ENCODE data around the gene TUBE1. TPM values are rescaled to one million over a fixed set of nuclear protein-coding genes. Genes with fewer than 3 reads are reported as not detected.
A peak's percentile ranks its signal among the peaks of the same experiment; 100 is the strongest.

Gene TUBE1
- total RNA-seq, 2 experiments from 2014 or later = 27.6 to 28.2 TPM

- Mint-ChIP-seq H3K36me3 (no peaks in the 10 kb centered on the region), H3K9me3 (peaks cover 6% of the 10 kb centered on the region), H3K27me3 (peaks cover 6% of the 10 kb centered on the region), H3K27ac (no peak overlapping the region), H3K4me1 (no peaks in the 10 kb centered on the region), H3K4me3 (no peak overlapping the region)
- ATAC-seq (ENCODE audit: low read depth) (no peak), DNase-seq (no peak)
- POLR2A ChIA-PET = no interaction called here
Observed at GRCh38 chr6:112100561-112100960, 13.3 kb upstream of the TUBE1 start.

- H3K4me1 Mint-ChIP-seq = no peaks in the 10 kb centered on the region
- no peaks in the 10 kb centered on the region for H3K36me3 Mint-ChIP-seq
- DNase-seq = no peak
- no peak for ATAC-seq (ENCODE audit: low read depth)
- peaks cover 8% of the 10 kb centered on the region for H3K27me3 Mint-ChIP-seq
- POLR2A ChIA-PET = no interaction called here
- H3K27ac Mint-ChIP-seq = no peak overlapping the region
- H3K4me3 Mint-ChIP-seq = no peak overlapping the region
- H3K9me3 Mint-ChIP-seq = no peaks in the 10 kb centered on the region
Observed at GRCh38 chr6:112096901-112097300, 9.6 kb upstream of the TUBE1 start.

- Mint-ChIP-seq H3K27me3 (peaks cover 28% of the 10 kb centered on the region), H3K36me3 (peaks cover 3% of the 10 kb centered on the region), H3K4me1 (peaks cover 3% of the 10 kb centered on the region), H3K9me3 (no peaks in the 10 kb centered on the region), H3K4me3 (no peak overlapping the region), H3K27ac (no peak overlapping the region)
- no peak for ATAC-seq (ENCODE audit: low read depth)
- POLR2A ChIA-PET = interaction anchor here (0.8 to 2.0 kb wide), 7 partner anchors 14 to 829 kb away, joined by 3 to 10 read pairs (median 6); partner anchors contain the start of genes REV3L and TRAF3IP2
- no peak for DNase-seq
Observed at GRCh38 chr6:112087916-112088315, 634 bp upstream of the TUBE1 start.

GRCh38 chr6:112086744-112087135 lies 542 bp downstream of the TUBE1 start:
- H3K36me3 Mint-ChIP-seq = peaks cover 4% of the 10 kb centered on the region
- no peak overlapping the region for H3K4me3 Mint-ChIP-seq
- peaks cover 3% of the 10 kb centered on the region for H3K4me1 Mint-ChIP-seq
- H3K27ac Mint-ChIP-seq = no peak overlapping the region
- ATAC-seq (ENCODE audit: low read depth) = peak; percentile 8
- no peaks in the 10 kb centered on the region for H3K9me3 Mint-ChIP-seq
- DNase-seq = no peak
- peaks cover 24% of the 10 kb centered on the region for H3K27me3 Mint-ChIP-seq
- POLR2A ChIA-PET = interaction anchor here (1.1 to 2.0 kb wide), 6 partner anchors 13 to 828 kb away, joined by 3 to 10 read pairs (median 6); partner anchors contain the start of genes REV3L and TRAF3IP2

- Mint-ChIP-seq H3K27ac (no peak overlapping the region), H3K27me3 (peaks cover 16% of the 10 kb centered on the region), H3K4me3 (peak overlapping the region; percentile 9), H3K4me1 (peaks cover 3% of the 10 kb centered on the region), H3K36me3 (peaks cover 4% of the 10 kb centered on the region), H3K9me3 (no peaks in the 10 kb centered on the region)
- ATAC-seq (ENCODE audit: low read depth) (no peak), DNase-seq (no peak)
- POLR2A ChIA-PET = interaction anchor here (0.6 kb wide), 1 partner anchor 826 kb away, joined by 3 read pairs; a partner anchor contains a TSS
Observed at GRCh38 chr6:112085286-112086065, 1.8 kb downstream of the TUBE1 start.

GRCh38 chr6:112081569-112081968 lies 5.7 kb downstream of the TUBE1 start:
- Mint-ChIP-seq H3K4me3 (no peak overlapping the region), H3K9me3 (no peaks in the 10 kb centered on the region), H3K27ac (no peak overlapping the region), H3K36me3 (peaks cover 6% of the 10 kb centered on the region), H3K4me1 (peaks cover 3% of the 10 kb centered on the region), H3K27me3 (no peaks in the 10 kb centered on the region)
- no peak for ATAC-seq (ENCODE audit: low read depth)
- no peak for DNase-seq
- POLR2A ChIA-PET = no interaction called here

DNA sequence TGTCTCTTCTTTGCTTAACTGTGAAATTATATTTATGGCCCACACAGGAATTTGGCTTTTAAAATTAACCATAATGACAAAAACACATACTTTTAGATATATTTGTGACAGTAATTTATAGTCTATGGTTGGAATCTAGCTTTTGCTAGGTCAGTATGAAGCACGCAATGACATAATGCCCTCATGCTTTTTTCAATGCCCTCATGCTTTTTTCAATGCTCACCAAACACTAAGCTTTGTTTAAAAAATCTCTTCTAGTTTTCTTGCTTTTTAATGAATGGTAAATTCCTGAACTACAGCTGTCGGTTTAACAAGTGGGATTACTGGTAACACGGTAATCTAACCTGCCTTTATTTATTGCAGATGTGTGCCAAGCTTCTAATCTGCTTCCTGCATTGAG lies 20.7 kb downstream of the TUBE1 start:
- POLR2A ChIA-PET = no interaction called here
- DNase-seq = no peak
- H3K36me3 Mint-ChIP-seq = no peaks in the 10 kb centered on the region
- H3K27ac Mint-ChIP-seq = no peak overlapping the region
- no peak for ATAC-seq (ENCODE audit: low read depth)
- no peaks in the 10 kb centered on the region for H3K9me3 Mint-ChIP-seq
- no peak overlapping the region for H3K4me3 Mint-ChIP-seq
- H3K27me3 Mint-ChIP-seq = no peaks in the 10 kb centered on the region
- H3K4me1 Mint-ChIP-seq = peaks cover 1% of the 10 kb centered on the region

DNA sequence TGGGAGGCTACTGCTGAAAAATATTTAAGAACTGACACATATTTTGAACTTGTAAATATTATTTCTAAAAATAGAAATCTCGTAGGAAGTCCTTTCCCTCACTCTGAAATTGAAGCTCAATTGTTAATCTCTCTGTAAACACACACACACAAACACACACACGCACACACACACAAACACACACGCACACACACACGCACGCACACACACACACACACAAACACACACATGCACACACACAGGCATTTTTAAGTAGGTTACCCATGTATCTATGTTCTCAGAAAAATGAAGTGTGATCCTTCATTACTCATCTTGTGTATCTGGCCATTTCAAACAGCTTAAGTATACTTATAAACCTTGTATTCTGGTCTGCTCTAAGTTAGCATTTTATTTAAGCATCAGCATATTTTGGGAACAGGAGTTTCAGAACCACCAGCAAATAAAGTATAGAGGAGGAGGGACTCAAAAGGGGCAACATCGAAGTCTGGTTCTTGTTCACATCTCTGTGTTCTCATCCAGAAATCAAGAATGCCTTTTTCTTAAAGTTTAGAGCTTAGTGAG lies 21.8 kb downstream of the TUBE1 start:
- Mint-ChIP-seq H3K9me3 (no peaks in the 10 kb centered on the region), H3K27ac (no peak overlapping the region), H3K4me1 (peaks cover 1% of the 10 kb centered on the region), H3K4me3 (no peak overlapping the region), H3K36me3 (no peaks in the 10 kb centered on the region), H3K27me3 (no peaks in the 10 kb centered on the region)
- POLR2A ChIA-PET = no interaction called here
- DNase-seq = no peak
- no peak for ATAC-seq (ENCODE audit: low read depth)

GRCh38 chr6:112062966-112063365 lies 24.3 kb downstream of the TUBE1 start:
- H3K4me1 Mint-ChIP-seq = peaks cover 1% of the 10 kb centered on the region
- no peak for ATAC-seq (ENCODE audit: low read depth)
- POLR2A ChIA-PET = no interaction called here

DNA sequence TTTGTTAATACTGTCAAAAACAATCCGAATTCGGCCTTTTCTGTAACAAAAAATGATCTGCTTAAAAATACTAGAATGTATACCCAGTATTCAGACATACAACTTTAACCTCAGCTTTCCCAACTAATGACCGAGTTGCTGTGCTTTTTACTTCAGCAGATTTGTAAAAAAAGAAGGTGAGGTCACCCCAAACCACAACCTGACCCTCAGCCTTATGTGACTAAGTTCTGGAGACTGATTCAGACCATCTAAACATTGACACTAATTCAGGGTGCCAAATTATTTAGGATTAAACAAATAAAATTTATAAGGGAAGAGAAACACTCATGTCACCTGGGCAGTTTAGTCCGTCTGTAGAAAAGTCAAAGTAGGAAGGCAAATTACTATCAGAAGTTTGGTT lies 25.7 kb downstream of the TUBE1 start:
- POLR2A ChIA-PET = no interaction called here

More at GRCh38 chr6:112062966-112063365, 24.3 kb downstream of the TUBE1 start:
- no peak for DNase-seq
- no peaks in the 10 kb centered on the region for H3K9me3 Mint-ChIP-seq
- H3K27me3 Mint-ChIP-seq = no peaks in the 10 kb centered on the region
- no peak overlapping the region for H3K4me3 Mint-ChIP-seq
- no peaks in the 10 kb centered on the region for H3K36me3 Mint-ChIP-seq
- no peak overlapping the region for H3K27ac Mint-ChIP-seq

GRCh38 chr6:112058243-112059032 lies 28.8 kb downstream of the TUBE1 start:
- DNase-seq (no peak), ATAC-seq (ENCODE audit: low read depth) (no peak)
- H3K9me3 Mint-ChIP-seq = no peaks in the 10 kb centered on the region
- H3K4me3 Mint-ChIP-seq = no peak overlapping the region
- no peaks in the 10 kb centered on the region for H3K36me3 Mint-ChIP-seq
- POLR2A ChIA-PET = no interaction called here
- H3K4me1 Mint-ChIP-seq = no peaks in the 10 kb centered on the region
- no peak overlapping the region for H3K27ac Mint-ChIP-seq
- peaks cover 6% of the 10 kb centered on the region for H3K27me3 Mint-ChIP-seq

More for the DNA sequence above, 25.7 kb downstream of the TUBE1 start:
- Mint-ChIP-seq H3K9me3 (no peaks in the 10 kb centered on the region), H3K4me3 (no peak overlapping the region), H3K4me1 (peaks cover 1% of the 10 kb centered on the region), H3K36me3 (no peaks in the 10 kb centered on the region), H3K27ac (no peak overlapping the region), H3K27me3 (no peaks in the 10 kb centered on the region)
- no peak for DNase-seq
- ATAC-seq (ENCODE audit: low read depth) = no peak

GRCh38 chr6:112054555-112055190 lies 32.6 kb downstream of the TUBE1 start:
- H3K36me3 Mint-ChIP-seq = no peaks in the 10 kb centered on the region
- no peaks in the 10 kb centered on the region for H3K9me3 Mint-ChIP-seq
- ATAC-seq (ENCODE audit: low read depth) (no peak), DNase-seq (no peak)
- no peak overlapping the region for H3K4me3 Mint-ChIP-seq
- H3K27ac Mint-ChIP-seq = no peak overlapping the region
- H3K27me3 Mint-ChIP-seq = peaks cover 6% of the 10 kb centered on the region
- no peaks in the 10 kb centered on the region for H3K4me1 Mint-ChIP-seq
- POLR2A ChIA-PET = no interaction called here

DNA sequence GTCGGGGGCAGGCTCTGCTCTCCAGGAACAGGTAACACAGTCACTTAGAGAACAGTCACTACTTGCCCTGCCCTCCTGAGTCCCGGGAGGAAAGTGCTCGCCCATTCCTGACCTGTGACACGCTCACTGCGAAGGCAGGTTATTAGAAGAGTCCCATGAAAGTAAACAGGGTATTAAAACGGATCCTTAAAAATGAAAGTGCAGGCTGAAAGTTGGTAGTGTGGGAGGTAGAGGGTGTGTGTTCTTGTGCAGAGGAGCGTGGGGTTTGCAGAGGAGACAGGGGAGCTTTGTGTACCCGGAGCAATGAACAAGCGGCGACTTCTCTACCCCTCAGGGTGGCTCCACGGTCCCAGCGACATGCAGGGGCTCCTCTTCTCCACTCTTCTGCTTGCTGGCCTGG lies 33.3 kb downstream of the TUBE1 start, which contains the start of gene CCN6:
Gene CCN6 (plus strand): TSS at position 104 of the 400 bp plus-strand sequence. CDS start 254 bp downstream, at position 358.
- POLR2A ChIA-PET = no interaction called here
- peaks cover 2% of the 10 kb centered on the region for H3K4me1 Mint-ChIP-seq
- no peaks in the 10 kb centered on the region for H3K9me3 Mint-ChIP-seq
- no peak for DNase-seq
- no peaks in the 10 kb centered on the region for H3K36me3 Mint-ChIP-seq
- H3K27ac Mint-ChIP-seq = no peak within 1 kb of the TSS
- H3K4me3 Mint-ChIP-seq = no peak within 1 kb of the TSS
- H3K27me3 Mint-ChIP-seq = peaks cover 6% of the 10 kb centered on the region
- ATAC-seq (ENCODE audit: low read depth) = no peak
